ENCODE results near the gene HOXD3. TPM values are rescaled to one million over a fixed set of nuclear protein-coding genes. Genes with fewer than 3 reads are reported as not detected.

HOXD3 gene
- total RNA-seq, 1 experiment from 2014 or later, result 1.2 TPM

- intact Hi-C loops (cut with micrococcal nuclease; ENCODE audit: unreplicated experiment), result no loop called here
- Mint-ChIP-seq H3K27ac (ENCODE audit: unreplicated experiment) (no peak overlapping the region), H3K27me3 (ENCODE audit: insufficient read depth, unreplicated experiment) (peaks cover 8% of the 10 kb centered on the region), H3K9me3 (ENCODE audit: unreplicated experiment) (no peaks in the 10 kb centered on the region), H3K4me1 (ENCODE audit: low read depth, unreplicated experiment) (no peaks in the 10 kb centered on the region), H3K4me3 (ENCODE audit: unreplicated experiment) (no peak overlapping the region), H3K36me3 (ENCODE audit: insufficient read depth, unreplicated experiment) (no peaks in the 10 kb centered on the region)
- ChIA-PET CTCF (no interaction called here), POLR2A (no interaction called here)
- BruUV-seq (replicated peaks), result no TSS peak
- Histone ChIP-seq H3K36me3 (ENCODE audit: control insufficient read depth, insufficient read depth, low read length) (no peaks in the 10 kb centered on the region), H3K4me1 (no peaks in the 10 kb centered on the region), H3K4me3 (ENCODE audit: low read depth, low read length) (no peak overlapping the region), H3K9me3 (no peaks in the 10 kb centered on the region), H3K27me3 (replicated peaks; ENCODE audit: control insufficient read depth, insufficient read depth, low read length) (0 out of 2 replicates have a peak, but pooled peaks cover 1% of the 10 kb centered on the region)
- DNase-seq, result peak in 1 of 2 experiments; percentile 33
- no peak for TF ChIP-seq CTCF (IDR thresholded peaks at IDR 0.05; ENCODE audit: insufficient read depth in 1 of 2, low read depth in 1 of 2, low read length in 1 of 2, severe bottlenecking in 1 of 2, unreplicated experiment in 1 of 2)
Measured at GRCh38 chr2:176147800-176148496, 9.2 kb upstream of the HOXD3 start.

GRCh38 chr2:176148751-176149421, 8.2 kb upstream of the HOXD3 start:
- ChIA-PET POLR2A (no interaction called here), CTCF (no interaction called here)
- H3K4me3 ChIP-seq (ENCODE audit: low read depth, low read length), result no peak overlapping the region
- Mint-ChIP-seq H3K4me3 (ENCODE audit: unreplicated experiment) (no peak overlapping the region), H3K9me3 (ENCODE audit: unreplicated experiment) (no peaks in the 10 kb centered on the region), H3K4me1 (ENCODE audit: low read depth, unreplicated experiment) (no peaks in the 10 kb centered on the region), H3K36me3 (ENCODE audit: insufficient read depth, unreplicated experiment) (no peaks in the 10 kb centered on the region), H3K27me3 (ENCODE audit: insufficient read depth, unreplicated experiment) (peaks cover 8% of the 10 kb centered on the region), H3K27ac (ENCODE audit: unreplicated experiment) (no peak overlapping the region)
- 0 out of 2 replicates have a peak, but pooled peaks cover 1% of the 10 kb centered on the region for H3K27me3 ChIP-seq (replicated peaks; ENCODE audit: control insufficient read depth, insufficient read depth, low read length)
- H3K9me3 ChIP-seq, result no peaks in the 10 kb centered on the region
- intact Hi-C loops (cut with micrococcal nuclease; ENCODE audit: unreplicated experiment), result no loop called here
- DNase-seq, result peak in 1 of 2 experiments; percentile 15
- BruUV-seq (replicated peaks), result no TSS peak
- no peaks in the 10 kb centered on the region for H3K4me1 ChIP-seq
- no peaks in the 10 kb centered on the region for H3K36me3 ChIP-seq (ENCODE audit: control insufficient read depth, insufficient read depth, low read length)
- no peak for TF ChIP-seq CTCF (IDR thresholded peaks at IDR 0.05; ENCODE audit: insufficient read depth in 1 of 2, low read depth in 1 of 2, low read length in 1 of 2, severe bottlenecking in 1 of 2, unreplicated experiment in 1 of 2)

GRCh38 chr2:176149481-176149938, 7.6 kb upstream of the HOXD3 start:
- intact Hi-C loops (cut with micrococcal nuclease; ENCODE audit: unreplicated experiment), result no loop called here
- Histone ChIP-seq H3K9me3 (no peaks in the 10 kb centered on the region), H3K36me3 (ENCODE audit: control insufficient read depth, insufficient read depth, low read length) (no peaks in the 10 kb centered on the region), H3K4me3 (ENCODE audit: low read depth, low read length) (no peak overlapping the region), H3K4me1 (no peaks in the 10 kb centered on the region), H3K27me3 (replicated peaks; ENCODE audit: control insufficient read depth, insufficient read depth, low read length) (0 out of 2 replicates have a peak, but pooled peaks cover 1% of the 10 kb centered on the region)
- Mint-ChIP-seq H3K4me1 (ENCODE audit: low read depth, unreplicated experiment) (no peaks in the 10 kb centered on the region), H3K27ac (ENCODE audit: unreplicated experiment) (no peak overlapping the region), H3K36me3 (ENCODE audit: insufficient read depth, unreplicated experiment) (no peaks in the 10 kb centered on the region), H3K27me3 (ENCODE audit: insufficient read depth, unreplicated experiment) (peaks cover 8% of the 10 kb centered on the region), H3K9me3 (ENCODE audit: unreplicated experiment) (no peaks in the 10 kb centered on the region), H3K4me3 (ENCODE audit: unreplicated experiment) (no peak overlapping the region)
- no peak for TF ChIP-seq CTCF (IDR thresholded peaks at IDR 0.05; ENCODE audit: insufficient read depth in 1 of 2, low read depth in 1 of 2, low read length in 1 of 2, severe bottlenecking in 1 of 2, unreplicated experiment in 1 of 2)
- no TSS peak for BruUV-seq (replicated peaks)
- POLR2A ChIA-PET, result no interaction called here
- CTCF ChIA-PET, result no interaction called here
- DNase-seq, result no peak

Measured in Caco-2 (cell line).